ENCODE results near the gene SHISAL1. TPM values are rescaled to one million over a fixed set of nuclear protein-coding genes. Genes with fewer than 3 reads are reported as not detected.
"Not testable (repeated sequence)": the region's sequence is repeated elsewhere in the genome, so short reads cannot be mapped to it uniquely, and the experiment has no call there.

Gene SHISAL1
- polyA plus RNA-seq, 2 donors: 0.08 to 0.22 TPM

DNA sequence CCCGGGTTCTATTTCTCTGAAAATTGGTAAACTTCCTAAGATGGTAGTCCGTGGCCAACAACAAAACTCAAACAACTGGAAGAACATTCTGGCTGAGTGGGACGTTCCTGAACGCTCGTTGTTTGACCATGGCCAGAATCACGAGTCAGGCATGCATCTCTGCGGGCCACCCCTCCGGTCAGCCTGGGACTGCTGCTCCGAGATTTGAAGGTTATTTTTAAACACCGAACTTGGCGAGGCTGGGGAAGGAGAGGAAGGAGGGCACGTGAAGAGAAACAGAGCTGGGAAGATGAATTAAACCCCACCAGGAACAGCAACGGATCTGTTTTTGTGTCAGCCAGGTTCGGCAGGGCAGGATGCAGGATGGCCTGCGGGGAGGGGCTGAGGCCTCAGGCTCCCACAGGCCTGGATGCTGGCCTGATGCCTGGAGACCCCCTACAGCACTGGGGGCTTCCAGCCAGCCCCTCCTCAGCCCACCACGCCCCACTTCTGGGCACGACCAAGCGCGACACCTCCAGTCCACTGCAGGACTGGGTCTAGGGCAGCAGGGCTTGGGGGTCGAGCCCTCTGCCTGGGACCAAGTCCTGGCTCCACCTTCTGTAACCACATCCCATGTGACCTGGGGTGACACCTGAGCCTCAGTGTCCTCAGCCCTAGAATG, 5.1 kb downstream of the SHISAL1 start:
- no peak overlapping the region for H3K27ac ChIP-seq (ENCODE audit: low read depth in 2 of 2, low read length in 1 of 2)
- 65 to 66% methylated on average over 20 of the region's 20 CpGs for WGBS, 2 donors
- H3K4me1 ChIP-seq (ENCODE audit: control insufficient read depth in 2 of 2, insufficient read depth in 2 of 2, low read length in 1 of 2): peaks cover 4 to 14% of the 10 kb centered on the region in 2 donors
- H3K4me3 ChIP-seq (ENCODE audit: low read depth in 1 of 2, low read length in 2 of 2): no peak overlapping the region
- no peaks in the 10 kb centered on the region for H3K9me3 ChIP-seq (ENCODE audit: control insufficient read depth in 2 of 2, insufficient read depth in 1 of 2, low read depth in 1 of 2, low read length in 1 of 2)
- H3K36me3 ChIP-seq (ENCODE audit: control insufficient read depth in 2 of 2, insufficient read depth in 2 of 2, low read length in 1 of 2): no peaks in the 10 kb centered on the region
- H3K27me3 ChIP-seq (ENCODE audit: control insufficient read depth in 1 of 2, insufficient read depth in 2 of 2, low read length in 2 of 2): peaks cover 0 to 3% of the 10 kb centered on the region in 2 donors

DNA sequence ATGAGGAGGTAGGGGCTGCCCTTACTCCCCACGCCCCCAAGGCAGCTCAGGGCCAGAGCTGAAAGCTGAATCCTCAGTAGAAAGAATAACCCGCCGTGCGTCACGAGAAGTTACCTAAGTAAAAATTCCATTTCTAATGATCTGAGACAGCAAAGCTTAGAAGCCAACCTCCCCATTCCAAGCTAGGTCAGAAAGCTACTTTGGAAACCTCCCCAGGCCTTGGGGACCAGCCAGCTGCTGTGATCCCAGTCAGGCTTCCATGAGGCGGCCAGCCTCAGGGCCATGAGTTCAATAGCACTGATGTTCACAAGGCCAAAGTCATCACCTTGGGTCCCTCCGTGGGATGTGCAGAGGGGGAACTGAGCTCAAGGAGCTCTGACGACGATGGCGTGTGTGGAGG, 6.9 kb downstream of the SHISAL1 start:
- WGBS, 2 donors: 50 to 69% methylated on average over 10 of the region's 10 CpGs
- H3K36me3 ChIP-seq (ENCODE audit: control insufficient read depth in 2 of 2, insufficient read depth in 2 of 2, low read length in 1 of 2): no peaks in the 10 kb centered on the region
- no peaks in the 10 kb centered on the region for H3K9me3 ChIP-seq (ENCODE audit: control insufficient read depth in 2 of 2, insufficient read depth in 1 of 2, low read depth in 1 of 2, low read length in 1 of 2)
- peaks cover 0 to 3% of the 10 kb centered on the region in 2 donors for H3K27me3 ChIP-seq (ENCODE audit: control insufficient read depth in 1 of 2, insufficient read depth in 2 of 2, low read length in 2 of 2)
- no peak overlapping the region for H3K4me3 ChIP-seq (ENCODE audit: low read depth in 1 of 2, low read length in 2 of 2)
- H3K4me1 ChIP-seq (ENCODE audit: control insufficient read depth in 2 of 2, insufficient read depth in 2 of 2, low read length in 1 of 2): peaks cover 4 to 11% of the 10 kb centered on the region in 2 donors
- H3K27ac ChIP-seq (ENCODE audit: low read depth in 2 of 2, low read length in 1 of 2): no peak overlapping the region

GRCh38 chr22:44305455-44305854, 7.3 kb downstream of the SHISAL1 start:
- H3K27ac ChIP-seq (ENCODE audit: low read depth in 2 of 2, low read length in 1 of 2): no peak overlapping the region
- H3K4me1 ChIP-seq (ENCODE audit: control insufficient read depth in 2 of 2, insufficient read depth in 2 of 2, low read length in 1 of 2): peaks cover 4 to 11% of the 10 kb centered on the region in 2 donors
- H3K4me3 ChIP-seq (ENCODE audit: low read depth in 1 of 2, low read length in 2 of 2): no peak overlapping the region
- WGBS, 2 donors: 65 to 70% methylated on average over 13 of the region's 13 CpGs
- H3K27me3 ChIP-seq (ENCODE audit: control insufficient read depth in 1 of 2, insufficient read depth in 2 of 2, low read length in 2 of 2): peaks cover 0 to 3% of the 10 kb centered on the region in 2 donors
- H3K36me3 ChIP-seq (ENCODE audit: control insufficient read depth in 2 of 2, insufficient read depth in 2 of 2, low read length in 1 of 2): no peaks in the 10 kb centered on the region
- no peaks in the 10 kb centered on the region for H3K9me3 ChIP-seq (ENCODE audit: control insufficient read depth in 2 of 2, insufficient read depth in 1 of 2, low read depth in 1 of 2, low read length in 1 of 2)

DNA sequence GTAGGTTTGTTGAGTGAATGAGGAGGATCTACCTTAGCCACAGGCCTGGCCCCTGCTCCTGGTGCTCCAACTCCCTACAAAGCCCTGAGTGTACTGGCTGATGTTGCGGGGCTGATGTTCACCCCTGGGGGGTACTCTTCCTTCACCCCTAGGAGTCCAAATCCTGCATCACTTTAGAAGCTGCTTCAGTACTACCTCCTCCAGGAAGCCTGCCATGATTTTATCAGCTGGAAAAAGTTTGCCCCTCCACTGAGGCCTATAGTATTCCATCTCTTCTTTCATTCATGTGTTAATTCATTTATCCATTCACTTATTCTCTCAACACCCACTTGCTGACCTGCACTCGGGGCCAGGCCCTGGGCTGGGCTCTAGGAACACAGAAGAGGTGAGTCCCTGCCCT, 7.8 kb downstream of the SHISAL1 start:
- WGBS, 2 donors: 82 to 88% methylated on average over 2 of the region's 2 CpGs
- no peak overlapping the region for H3K4me3 ChIP-seq (ENCODE audit: low read depth in 1 of 2, low read length in 2 of 2)
- H3K36me3 ChIP-seq (ENCODE audit: control insufficient read depth in 2 of 2, insufficient read depth in 2 of 2, low read length in 1 of 2): no peaks in the 10 kb centered on the region
- H3K9me3 ChIP-seq (ENCODE audit: control insufficient read depth in 2 of 2, insufficient read depth in 1 of 2, low read depth in 1 of 2, low read length in 1 of 2): no peaks in the 10 kb centered on the region
- peaks cover 4 to 10% of the 10 kb centered on the region in 2 donors for H3K4me1 ChIP-seq (ENCODE audit: control insufficient read depth in 2 of 2, insufficient read depth in 2 of 2, low read length in 1 of 2)
- peaks cover 0 to 3% of the 10 kb centered on the region in 2 donors for H3K27me3 ChIP-seq (ENCODE audit: control insufficient read depth in 1 of 2, insufficient read depth in 2 of 2, low read length in 2 of 2)
- H3K27ac ChIP-seq (ENCODE audit: low read depth in 2 of 2, low read length in 1 of 2): no peak overlapping the region

- peaks cover 2 to 8% of the 10 kb centered on the region in 2 donors for H3K4me1 ChIP-seq (ENCODE audit: control insufficient read depth in 2 of 2, insufficient read depth in 2 of 2, low read length in 1 of 2)
- H3K27ac ChIP-seq (ENCODE audit: low read depth in 2 of 2, low read length in 1 of 2): no peak overlapping the region
- H3K36me3 ChIP-seq (ENCODE audit: control insufficient read depth in 2 of 2, insufficient read depth in 2 of 2, low read length in 1 of 2): no peaks in the 10 kb centered on the region
- H3K27me3 ChIP-seq (ENCODE audit: control insufficient read depth in 1 of 2, insufficient read depth in 2 of 2, low read length in 2 of 2): peaks cover 0 to 3% of the 10 kb centered on the region in 2 donors
- no peaks in the 10 kb centered on the region for H3K9me3 ChIP-seq (ENCODE audit: control insufficient read depth in 2 of 2, insufficient read depth in 1 of 2, low read depth in 1 of 2, low read length in 1 of 2)
- 66% methylated on average over 9 of the region's 9 CpGs for WGBS, 2 donors
- H3K4me3 ChIP-seq (ENCODE audit: low read depth in 1 of 2, low read length in 2 of 2): no peak overlapping the region
Observed at GRCh38 chr22:44304354-44304753, 8.4 kb downstream of the SHISAL1 start.

DNA sequence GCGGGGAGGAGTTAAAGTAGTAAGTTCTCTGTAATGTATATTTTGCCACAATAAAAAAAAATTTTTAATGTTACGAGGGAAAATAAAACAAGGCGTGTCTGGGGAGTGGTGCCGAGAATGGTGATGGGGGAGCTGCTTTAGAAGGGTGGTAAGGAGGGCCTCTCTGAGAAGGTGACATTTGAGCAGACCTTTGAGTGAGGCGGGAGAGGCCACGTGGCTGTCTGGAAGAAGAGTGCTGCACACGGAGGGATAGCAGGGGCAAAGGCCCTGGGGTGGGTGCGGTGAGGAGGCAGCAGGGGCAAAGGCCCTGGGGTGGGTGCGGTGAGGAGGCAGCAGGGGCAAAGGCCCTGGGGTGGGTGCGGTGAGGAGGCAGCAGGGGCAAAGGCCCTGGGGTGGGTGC, 10.4 kb downstream of the SHISAL1 start:
- H3K27ac ChIP-seq (ENCODE audit: low read depth in 2 of 2, low read length in 1 of 2); H3K9me3 ChIP-seq (ENCODE audit: control insufficient read depth in 2 of 2, insufficient read depth in 1 of 2, low read depth in 1 of 2, low read length in 1 of 2); H3K4me1 ChIP-seq (ENCODE audit: control insufficient read depth in 2 of 2, insufficient read depth in 2 of 2, low read length in 1 of 2); H3K4me3 ChIP-seq (ENCODE audit: low read depth in 1 of 2, low read length in 2 of 2); H3K27me3 ChIP-seq (ENCODE audit: control insufficient read depth in 1 of 2, insufficient read depth in 2 of 2, low read length in 2 of 2); H3K36me3 ChIP-seq (ENCODE audit: control insufficient read depth in 2 of 2, insufficient read depth in 2 of 2, low read length in 1 of 2): not testable (repeated sequence)
- 85 to 87% methylated on average over 8 to 9 of the region's 10 CpGs for WGBS, 2 donors

DNA sequence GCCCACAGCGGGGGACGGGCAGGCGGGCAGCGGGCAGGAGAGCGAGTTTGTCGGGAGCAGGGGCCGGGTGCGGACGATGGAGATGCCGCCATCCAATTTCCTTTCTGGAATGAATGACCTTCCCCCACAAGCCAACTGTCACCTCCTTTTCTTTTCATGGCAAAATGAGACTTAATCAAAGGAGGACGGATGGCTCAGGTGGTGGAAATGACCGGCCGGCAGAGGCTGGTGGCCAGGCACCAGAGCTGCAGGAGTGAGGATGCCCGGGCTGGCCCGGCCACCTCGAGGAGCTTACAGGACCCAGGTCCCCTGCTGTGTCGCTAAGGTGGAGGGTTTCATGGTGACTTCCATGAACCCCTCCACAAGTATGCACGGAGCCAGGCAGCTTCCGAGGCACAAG, 11.7 kb downstream of the SHISAL1 start:
- no peak overlapping the region for H3K27ac ChIP-seq (ENCODE audit: low read depth in 2 of 2, low read length in 1 of 2)
- peaks cover 0 to 3% of the 10 kb centered on the region in 2 donors for H3K27me3 ChIP-seq (ENCODE audit: control insufficient read depth in 1 of 2, insufficient read depth in 2 of 2, low read length in 2 of 2)
- WGBS, 2 donors: 74 to 81% methylated on average over 19 of the region's 19 CpGs
- no peaks in the 10 kb centered on the region for H3K36me3 ChIP-seq (ENCODE audit: control insufficient read depth in 2 of 2, insufficient read depth in 2 of 2, low read length in 1 of 2)
- no peaks in the 10 kb centered on the region for H3K4me1 ChIP-seq (ENCODE audit: control insufficient read depth in 2 of 2, insufficient read depth in 2 of 2, low read length in 1 of 2)
- H3K4me3 ChIP-seq (ENCODE audit: low read depth in 1 of 2, low read length in 2 of 2): no peak overlapping the region
- no peaks in the 10 kb centered on the region for H3K9me3 ChIP-seq (ENCODE audit: control insufficient read depth in 2 of 2, insufficient read depth in 1 of 2, low read depth in 1 of 2, low read length in 1 of 2)

DNA sequence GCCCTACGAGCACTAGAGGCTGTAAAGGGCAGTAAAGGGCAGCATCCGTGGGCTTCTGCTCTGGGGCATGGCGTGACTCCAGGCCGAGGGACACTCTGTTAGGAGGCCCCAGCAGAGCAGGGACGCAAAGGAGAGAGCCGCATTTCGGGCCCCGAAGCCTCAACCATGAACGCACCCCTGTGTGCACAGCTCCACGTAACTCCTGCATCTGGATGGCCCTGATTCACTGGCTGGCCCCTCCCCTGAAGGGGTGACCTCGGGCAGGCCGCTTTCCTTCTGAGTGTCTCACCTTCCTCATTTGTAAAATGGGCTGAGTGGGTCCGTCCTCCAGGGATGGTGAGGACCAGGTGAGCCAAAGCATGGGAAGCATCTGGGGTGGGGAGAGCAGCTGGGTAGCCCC, 13.6 kb downstream of the SHISAL1 start:
- H3K27ac ChIP-seq (ENCODE audit: low read depth in 2 of 2, low read length in 1 of 2): no peak overlapping the region
- 72 to 86% methylated on average over 13 of the region's 13 CpGs for WGBS, 2 donors

GRCh38 chr22:44298406-44299091, 14.2 kb downstream of the SHISAL1 start:
- peaks cover 0 to 3% of the 10 kb centered on the region in 2 donors for H3K27me3 ChIP-seq (ENCODE audit: control insufficient read depth in 1 of 2, insufficient read depth in 2 of 2, low read length in 2 of 2)
- 79 to 86% methylated on average over 25 of the region's 25 CpGs for WGBS, 2 donors
- H3K4me3 ChIP-seq (ENCODE audit: low read depth in 1 of 2, low read length in 2 of 2): no peak overlapping the region
- no peaks in the 10 kb centered on the region for H3K9me3 ChIP-seq (ENCODE audit: control insufficient read depth in 2 of 2, insufficient read depth in 1 of 2, low read depth in 1 of 2, low read length in 1 of 2)
- H3K36me3 ChIP-seq (ENCODE audit: control insufficient read depth in 2 of 2, insufficient read depth in 2 of 2, low read length in 1 of 2): no peaks in the 10 kb centered on the region
- no peak overlapping the region for H3K27ac ChIP-seq (ENCODE audit: low read depth in 2 of 2, low read length in 1 of 2)
- no peaks in the 10 kb centered on the region for H3K4me1 ChIP-seq (ENCODE audit: control insufficient read depth in 2 of 2, insufficient read depth in 2 of 2, low read length in 1 of 2)

More for the DNA sequence above, 13.6 kb downstream of the SHISAL1 start:
- no peaks in the 10 kb centered on the region for H3K36me3 ChIP-seq (ENCODE audit: control insufficient read depth in 2 of 2, insufficient read depth in 2 of 2, low read length in 1 of 2)
- peaks cover 0 to 3% of the 10 kb centered on the region in 2 donors for H3K27me3 ChIP-seq (ENCODE audit: control insufficient read depth in 1 of 2, insufficient read depth in 2 of 2, low read length in 2 of 2)
- H3K4me1 ChIP-seq (ENCODE audit: control insufficient read depth in 2 of 2, insufficient read depth in 2 of 2, low read length in 1 of 2): no peaks in the 10 kb centered on the region
- H3K9me3 ChIP-seq (ENCODE audit: control insufficient read depth in 2 of 2, insufficient read depth in 1 of 2, low read depth in 1 of 2, low read length in 1 of 2): no peaks in the 10 kb centered on the region
- H3K4me3 ChIP-seq (ENCODE audit: low read depth in 1 of 2, low read length in 2 of 2): no peak overlapping the region

Data from esophagus (tissue), 2 donors.